ENCODE data around the gene THAP6. TPM values are rescaled to one million over a fixed set of nuclear protein-coding genes. Genes with fewer than 3 reads are reported as not detected.
"Not testable (repeated sequence)": the region's sequence is repeated elsewhere in the genome, so short reads cannot be mapped to it uniquely, and the experiment has no call there.

The THAP6 gene
- total RNA-seq, 1 experiment from 2014 or later, result 17.8 TPM

DNA sequence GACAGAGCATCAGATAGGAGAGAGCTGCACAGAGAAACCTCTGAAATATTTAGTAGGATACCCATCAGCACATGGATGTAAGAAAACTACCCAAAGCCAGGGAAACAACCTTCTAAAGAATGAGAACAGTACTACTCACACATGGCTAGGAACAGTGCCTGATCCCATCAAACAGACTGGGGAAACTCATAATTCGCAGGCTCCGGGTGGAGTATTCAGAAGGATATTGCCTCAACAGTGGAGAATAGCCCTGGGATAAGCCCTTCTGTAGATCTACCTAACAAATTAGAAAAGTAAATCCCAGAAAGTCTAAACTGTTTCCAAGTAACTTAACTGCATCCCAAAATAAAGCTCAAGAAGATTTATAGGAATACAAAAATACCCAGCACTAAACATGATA lies 17.9 kb upstream of the THAP6 start:
- no peak for DNase-seq
- Histone ChIP-seq H3K4me3 (ENCODE audit: low read length) (no peak overlapping the region), H3K36me3 (ENCODE audit: insufficient read depth, low read length) (peaks cover 5% of the 10 kb centered on the region; the same call in 1 of the 2 replicates), H2AFZ (ENCODE audit: low read length) (no peak overlapping the region), H3K27ac (ENCODE audit: low read length) (no peak overlapping the region), H3K9me3 (ENCODE audit: low read length) (no peaks in the 10 kb centered on the region), H3K4me2 (ENCODE audit: low read depth, low read length, poor library complexity, severe bottlenecking) (no peak overlapping the region), H3K9me2 (replicated peaks; ENCODE audit: insufficient read depth, low read length) (no peaks in the 10 kb centered on the region), H3K4me1 (ENCODE audit: low read length) (no peaks in the 10 kb centered on the region), H3K9ac (ENCODE audit: low read length) (no peak overlapping the region), H3K79me2 (ENCODE audit: low read length) (peaks cover 66% of the 10 kb centered on the region), H4K20me1 (ENCODE audit: insufficient read depth, low read depth, low read length) (no peaks in the 10 kb centered on the region), H3K27me3 (ENCODE audit: low read length) (no peaks in the 10 kb centered on the region)

GRCh38 chr4:75497133-75497532 lies 17.1 kb upstream of the THAP6 start:
- Histone ChIP-seq H2AFZ (ENCODE audit: low read length) (no peak overlapping the region), H3K9me3 (ENCODE audit: low read length) (no peaks in the 10 kb centered on the region), H4K20me1 (ENCODE audit: insufficient read depth, low read depth, low read length) (no peaks in the 10 kb centered on the region), H3K4me3 (ENCODE audit: low read length) (no peak overlapping the region), H3K4me2 (ENCODE audit: low read depth, low read length, poor library complexity, severe bottlenecking) (no peak overlapping the region), H3K79me2 (ENCODE audit: low read length) (peaks cover 68% of the 10 kb centered on the region), H3K27me3 (ENCODE audit: low read length) (no peaks in the 10 kb centered on the region), H3K9me2 (replicated peaks; ENCODE audit: insufficient read depth, low read length) (no peaks in the 10 kb centered on the region), H3K4me1 (ENCODE audit: low read length) (no peaks in the 10 kb centered on the region), H3K27ac (ENCODE audit: low read length) (no peak overlapping the region), H3K9ac (ENCODE audit: low read length) (no peak overlapping the region), H3K36me3 (ENCODE audit: insufficient read depth, low read length) (peaks cover 5% of the 10 kb centered on the region; the same call in 1 of the 2 replicates)
- no peak for DNase-seq

GRCh38 chr4:75498041-75498440 lies 16.2 kb upstream of the THAP6 start:
- peaks cover 70% of the 10 kb centered on the region for H3K79me2 ChIP-seq (ENCODE audit: low read length)
- H4K20me1 ChIP-seq (ENCODE audit: insufficient read depth, low read depth, low read length), result no peaks in the 10 kb centered on the region
- H3K4me2 ChIP-seq (ENCODE audit: low read depth, low read length, poor library complexity, severe bottlenecking), result no peak overlapping the region

DNA sequence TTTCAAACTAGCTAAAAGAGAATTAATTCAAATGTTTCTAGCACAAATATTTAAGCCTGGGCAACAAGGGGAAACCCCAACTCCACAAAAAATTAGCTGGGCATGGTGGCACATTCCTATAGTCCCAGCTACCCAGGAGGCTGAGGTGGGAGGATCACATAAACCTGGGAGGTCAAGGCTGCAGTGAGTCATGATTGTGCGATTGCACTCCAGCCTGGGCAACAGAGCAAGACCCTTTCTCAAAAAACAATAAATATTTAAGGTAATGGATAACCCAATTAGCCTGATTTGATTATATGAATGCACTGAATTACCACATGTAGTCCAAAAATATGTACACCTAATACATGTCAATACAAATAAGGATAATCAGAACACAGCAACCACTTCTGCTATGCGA lies 14.4 kb upstream of the THAP6 start:
- Histone ChIP-seq H4K20me1 (ENCODE audit: insufficient read depth, low read depth, low read length) (no peaks in the 10 kb centered on the region), H3K9ac (ENCODE audit: low read length) (no peak overlapping the region), H3K9me2 (replicated peaks; ENCODE audit: insufficient read depth, low read length) (no peaks in the 10 kb centered on the region), H3K27ac (ENCODE audit: low read length) (no peak overlapping the region), H3K36me3 (ENCODE audit: insufficient read depth, low read length) (peaks cover 5% of the 10 kb centered on the region; the same call in 1 of the 2 replicates), H3K9me3 (ENCODE audit: low read length) (no peaks in the 10 kb centered on the region), H3K4me1 (ENCODE audit: low read length) (no peaks in the 10 kb centered on the region), H3K4me2 (ENCODE audit: low read depth, low read length, poor library complexity, severe bottlenecking) (no peak overlapping the region), H3K4me3 (ENCODE audit: low read length) (no peak overlapping the region), H2AFZ (ENCODE audit: low read length) (no peak overlapping the region), H3K79me2 (ENCODE audit: low read length) (peaks cover 70% of the 10 kb centered on the region), H3K27me3 (ENCODE audit: low read length) (no peaks in the 10 kb centered on the region)
- no peak for DNase-seq

More at GRCh38 chr4:75498041-75498440, 16.2 kb upstream of the THAP6 start:
- H3K9me2 ChIP-seq (replicated peaks; ENCODE audit: insufficient read depth, low read length), result no peaks in the 10 kb centered on the region
- H2AFZ ChIP-seq (ENCODE audit: low read length), result no peak overlapping the region
- no peaks in the 10 kb centered on the region for H3K9me3 ChIP-seq (ENCODE audit: low read length)
- H3K27me3 ChIP-seq (ENCODE audit: low read length), result no peaks in the 10 kb centered on the region
- H3K27ac ChIP-seq (ENCODE audit: low read length), result no peak overlapping the region
- H3K4me1 ChIP-seq (ENCODE audit: low read length), result no peaks in the 10 kb centered on the region
- no peak overlapping the region for H3K9ac ChIP-seq (ENCODE audit: low read length)
- no peak overlapping the region for H3K4me3 ChIP-seq (ENCODE audit: low read length)
- H3K36me3 ChIP-seq (ENCODE audit: insufficient read depth, low read length), result peaks cover 5% of the 10 kb centered on the region; the same call in 1 of the 2 replicates
- no peak for DNase-seq

GRCh38 chr4:75502671-75503070 lies 11.6 kb upstream of the THAP6 start:
- no peaks in the 10 kb centered on the region for H3K4me1 ChIP-seq (ENCODE audit: low read length)
- DNase-seq, result no peak
- peaks cover 65% of the 10 kb centered on the region for H3K79me2 ChIP-seq (ENCODE audit: low read length)
- peaks cover 5% of the 10 kb centered on the region; the same call in 1 of the 2 replicates for H3K36me3 ChIP-seq (ENCODE audit: insufficient read depth, low read length)
- no peak overlapping the region for H3K27ac ChIP-seq (ENCODE audit: low read length)
- no peak overlapping the region for H2AFZ ChIP-seq (ENCODE audit: low read length)
- H4K20me1 ChIP-seq (ENCODE audit: insufficient read depth, low read depth, low read length), result no peaks in the 10 kb centered on the region
- no peak overlapping the region for H3K4me3 ChIP-seq (ENCODE audit: low read length)
- H3K9ac ChIP-seq (ENCODE audit: low read length), result no peak overlapping the region
- H3K27me3 ChIP-seq (ENCODE audit: low read length), result no peaks in the 10 kb centered on the region
- no peak overlapping the region for H3K4me2 ChIP-seq (ENCODE audit: low read depth, low read length, poor library complexity, severe bottlenecking)
- no peaks in the 10 kb centered on the region for H3K9me2 ChIP-seq (replicated peaks; ENCODE audit: insufficient read depth, low read length)
- H3K9me3 ChIP-seq (ENCODE audit: low read length), result no peaks in the 10 kb centered on the region

- peaks cover 7% of the 10 kb centered on the region; the same call in 1 of the 2 replicates for H3K36me3 ChIP-seq (ENCODE audit: insufficient read depth, low read length)
- H3K9me2 ChIP-seq (replicated peaks; ENCODE audit: insufficient read depth, low read length), result no peaks in the 10 kb centered on the region
- no peak overlapping the region for H3K9ac ChIP-seq (ENCODE audit: low read length)
- no peak overlapping the region for H3K27ac ChIP-seq (ENCODE audit: low read length)
- no peaks in the 10 kb centered on the region for H3K9me3 ChIP-seq (ENCODE audit: low read length)
- no peak overlapping the region for H3K4me3 ChIP-seq (ENCODE audit: low read length)
- no peak overlapping the region for H2AFZ ChIP-seq (ENCODE audit: low read length)
- H4K20me1 ChIP-seq (ENCODE audit: insufficient read depth, low read depth, low read length), result no peaks in the 10 kb centered on the region
- DNase-seq, result no peak
- no peaks in the 10 kb centered on the region for H3K4me1 ChIP-seq (ENCODE audit: low read length)
- no peaks in the 10 kb centered on the region for H3K27me3 ChIP-seq (ENCODE audit: low read length)
- H3K4me2 ChIP-seq (ENCODE audit: low read depth, low read length, poor library complexity, severe bottlenecking), result no peak overlapping the region
- H3K79me2 ChIP-seq (ENCODE audit: low read length), result peaks cover 61% of the 10 kb centered on the region
Measured at GRCh38 chr4:75505630-75506029, 8.6 kb upstream of the THAP6 start.

GRCh38 chr4:75509592-75509991 lies 4.7 kb upstream of the THAP6 start:
- not testable (repeated sequence) for H3K36me3 ChIP-seq (ENCODE audit: insufficient read depth, low read length); H3K4me2 ChIP-seq (ENCODE audit: low read depth, low read length, poor library complexity, severe bottlenecking); H4K20me1 ChIP-seq (ENCODE audit: insufficient read depth, low read depth, low read length); H3K9me2 ChIP-seq (replicated peaks; ENCODE audit: insufficient read depth, low read length); DNase-seq; H3K4me3 ChIP-seq (ENCODE audit: low read length); H3K27ac ChIP-seq (ENCODE audit: low read length); H3K27me3 ChIP-seq (ENCODE audit: low read length); H2AFZ ChIP-seq (ENCODE audit: low read length); H3K9me3 ChIP-seq (ENCODE audit: low read length); H3K9ac ChIP-seq (ENCODE audit: low read length)
- H3K4me1 ChIP-seq (ENCODE audit: low read length), result peaks cover 18% of the 10 kb centered on the region
- H3K79me2 ChIP-seq (ENCODE audit: low read length), result peaks cover 80% of the 10 kb centered on the region

GRCh38 chr4:75511841-75512240 lies 2.4 kb upstream of the THAP6 start:
- peak overlapping the region; percentile 40; the same call in 1 of the 2 replicates for H3K27ac ChIP-seq (ENCODE audit: low read length)
- H3K9me3 ChIP-seq (ENCODE audit: low read length), result no peaks in the 10 kb centered on the region
- H3K36me3 ChIP-seq (ENCODE audit: insufficient read depth, low read length), result 0 out of 2 replicates have a peak, but pooled peaks cover 7% of the 10 kb centered on the region
- H3K79me2 ChIP-seq (ENCODE audit: low read length), result peaks cover 86% of the 10 kb centered on the region
- no peak for DNase-seq
- peak overlapping the region; percentile 94; the same call in 1 of the 2 replicates for H3K9ac ChIP-seq (ENCODE audit: low read length)
- H3K4me1 ChIP-seq (ENCODE audit: low read length), result peaks cover 27% of the 10 kb centered on the region
- H3K4me3 ChIP-seq (ENCODE audit: low read length), result peak overlapping the region; percentile 95
- H4K20me1 ChIP-seq (ENCODE audit: insufficient read depth, low read depth, low read length), result no peaks in the 10 kb centered on the region
- H3K4me2 ChIP-seq (ENCODE audit: low read depth, low read length, poor library complexity, severe bottlenecking), result peak overlapping the region; percentile 92
- no peaks in the 10 kb centered on the region for H3K9me2 ChIP-seq (replicated peaks; ENCODE audit: insufficient read depth, low read length)
- no peaks in the 10 kb centered on the region for H3K27me3 ChIP-seq (ENCODE audit: low read length)
- H2AFZ ChIP-seq (ENCODE audit: low read length), result no peak overlapping the region

Data from Karpas-422 (cell line).